AG20443 (cell line): ENCODE measurements around the gene GCAT.

Source experiments
- DNase-seq: peaks from one replicate; pipeline ENCODE4 v3.0.0; 2012; ENCODE audit warnings: low spot score, mixed read lengths

Gene GCAT

DNA sequence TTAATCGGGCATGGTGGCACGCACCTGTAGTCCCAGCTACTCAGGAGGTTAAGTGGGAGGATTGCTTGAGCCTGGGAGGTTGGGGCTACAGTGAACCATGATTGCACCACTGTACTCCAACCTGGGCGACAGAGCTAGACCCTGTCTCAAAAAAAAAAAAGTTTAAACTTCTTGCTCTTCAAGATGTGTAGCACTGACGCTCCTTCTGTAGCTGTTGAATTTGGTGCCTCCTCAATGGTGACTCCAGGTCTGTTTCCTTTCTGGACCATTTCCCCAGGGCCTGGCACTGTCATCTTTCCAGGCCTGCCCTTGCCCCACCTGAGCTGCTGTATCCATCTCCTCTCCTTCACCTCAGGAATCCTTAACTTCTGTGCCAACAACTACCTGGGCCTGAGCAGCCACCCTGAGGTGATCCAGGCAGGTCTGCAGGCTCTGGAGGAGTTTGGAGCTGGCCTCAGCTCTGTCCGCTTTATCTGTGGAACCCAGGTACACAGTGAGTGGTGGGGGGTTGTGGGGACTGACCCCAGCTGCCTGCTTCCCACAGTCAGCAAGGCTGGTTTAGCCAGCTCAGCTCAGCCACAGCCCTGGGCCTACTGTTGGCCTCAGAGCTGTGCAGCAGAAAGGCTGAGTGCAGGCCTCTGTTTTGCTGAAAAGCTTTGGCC is 2.1 kb downstream of the GCAT start:
- no peak for DNase-seq

DNA sequence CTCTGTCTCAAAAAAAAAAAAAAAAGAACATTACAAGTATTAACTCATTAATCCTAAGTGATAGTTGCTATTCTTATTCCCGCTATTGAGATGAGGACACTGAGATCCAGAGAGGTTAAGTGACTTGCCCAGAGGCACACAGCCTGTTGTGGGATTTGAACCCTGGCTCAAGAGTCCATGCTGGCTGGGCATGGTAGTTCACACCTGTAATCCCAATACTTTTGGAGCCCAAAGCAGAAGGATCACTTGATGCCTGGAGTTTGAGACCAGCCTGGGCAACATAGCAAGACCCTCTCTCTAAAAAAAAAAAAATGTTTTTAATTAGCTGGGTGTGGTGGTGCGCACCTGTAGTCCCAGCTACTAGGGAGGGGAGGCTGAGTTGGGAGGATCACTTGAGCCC is 4.1 kb downstream of the GCAT start:
- no peak for DNase-seq

DNA sequence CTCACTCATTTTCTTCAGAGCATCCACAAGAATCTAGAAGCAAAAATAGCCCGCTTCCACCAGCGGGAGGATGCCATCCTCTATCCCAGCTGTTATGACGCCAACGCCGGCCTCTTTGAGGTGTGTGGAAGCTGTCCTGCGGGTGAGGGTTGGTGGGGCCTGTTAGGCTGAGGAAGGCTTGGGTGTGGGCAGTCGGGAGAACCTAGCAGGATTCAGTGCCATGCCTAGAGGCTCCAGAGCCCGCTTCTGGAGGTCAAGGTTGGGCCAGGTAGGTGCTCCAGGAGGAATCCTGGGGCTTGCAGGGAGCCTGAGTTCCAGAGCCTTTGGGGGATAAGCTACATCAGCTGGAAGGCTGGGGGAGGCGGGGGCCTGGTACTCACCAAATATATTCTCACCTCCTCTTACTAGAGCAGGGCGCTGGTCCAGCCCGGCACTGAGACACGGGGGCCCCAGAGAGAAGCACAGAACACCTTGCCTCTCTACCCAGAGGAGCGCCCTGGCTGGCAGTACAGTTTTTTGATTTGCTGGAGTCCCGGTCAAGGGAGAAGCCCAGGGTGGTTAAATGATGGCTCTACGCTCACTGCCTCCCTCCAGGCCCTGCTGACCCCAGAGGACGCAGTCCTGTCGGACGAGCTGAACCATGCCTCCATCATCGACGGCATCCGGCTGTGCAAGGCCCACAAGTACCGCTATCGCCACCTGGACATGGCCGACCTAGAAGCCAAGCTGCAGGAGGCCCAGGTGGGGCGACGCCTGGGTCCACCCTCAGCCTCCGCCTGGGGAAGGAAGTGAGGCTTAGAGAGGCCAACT is 5.3 kb downstream of the GCAT start:
- DNase-seq: no peak

DNA sequence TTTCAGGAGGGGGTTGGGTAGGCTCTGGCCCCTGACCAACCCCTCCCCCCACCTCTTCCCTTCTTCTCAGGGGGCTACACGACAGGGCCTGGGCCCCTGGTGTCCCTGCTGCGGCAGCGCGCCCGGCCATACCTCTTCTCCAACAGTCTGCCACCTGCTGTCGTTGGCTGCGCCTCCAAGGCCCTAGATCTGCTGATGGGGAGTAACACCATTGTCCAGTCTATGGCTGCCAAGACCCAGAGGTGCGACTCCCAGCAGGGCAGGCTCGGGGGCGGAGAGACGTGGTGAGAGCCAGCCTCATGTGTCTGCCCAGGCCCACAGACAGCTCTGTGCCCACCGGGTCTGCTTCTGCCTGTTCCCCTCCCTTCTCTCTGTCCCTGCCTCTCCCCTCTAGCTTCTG is 7.9 kb downstream of the GCAT start:
- DNase-seq: no peak

DNA sequence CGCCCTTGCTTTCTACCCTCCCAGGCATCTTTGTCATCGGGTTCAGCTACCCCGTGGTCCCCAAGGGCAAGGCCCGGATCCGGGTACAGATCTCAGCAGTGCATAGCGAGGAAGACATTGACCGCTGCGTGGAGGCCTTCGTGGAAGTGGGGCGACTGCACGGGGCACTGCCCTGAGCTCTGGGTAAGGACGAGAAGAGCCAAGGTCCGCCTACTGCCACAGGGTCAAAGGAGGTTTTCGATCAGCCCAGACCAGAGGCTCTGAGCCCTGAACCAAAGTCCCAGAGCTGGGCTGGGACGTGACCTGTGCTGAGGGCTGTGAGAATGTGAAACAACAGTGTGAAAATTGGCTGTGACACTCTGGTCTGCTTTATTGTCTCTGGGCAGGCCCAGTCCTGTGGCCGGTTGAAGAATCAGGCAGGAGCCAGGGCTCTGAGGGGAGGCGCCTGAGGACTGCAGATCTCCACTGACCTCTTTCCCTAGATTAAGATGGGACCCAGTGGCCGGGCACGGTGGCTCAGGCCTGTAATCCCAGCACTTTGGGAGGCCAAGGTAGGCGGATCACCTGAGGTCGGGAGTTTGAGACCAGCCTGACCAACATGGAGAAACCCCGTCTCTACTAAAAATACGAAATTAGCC is 8.9 kb downstream of the GCAT start:
- DNase-seq: no peak

DNA sequence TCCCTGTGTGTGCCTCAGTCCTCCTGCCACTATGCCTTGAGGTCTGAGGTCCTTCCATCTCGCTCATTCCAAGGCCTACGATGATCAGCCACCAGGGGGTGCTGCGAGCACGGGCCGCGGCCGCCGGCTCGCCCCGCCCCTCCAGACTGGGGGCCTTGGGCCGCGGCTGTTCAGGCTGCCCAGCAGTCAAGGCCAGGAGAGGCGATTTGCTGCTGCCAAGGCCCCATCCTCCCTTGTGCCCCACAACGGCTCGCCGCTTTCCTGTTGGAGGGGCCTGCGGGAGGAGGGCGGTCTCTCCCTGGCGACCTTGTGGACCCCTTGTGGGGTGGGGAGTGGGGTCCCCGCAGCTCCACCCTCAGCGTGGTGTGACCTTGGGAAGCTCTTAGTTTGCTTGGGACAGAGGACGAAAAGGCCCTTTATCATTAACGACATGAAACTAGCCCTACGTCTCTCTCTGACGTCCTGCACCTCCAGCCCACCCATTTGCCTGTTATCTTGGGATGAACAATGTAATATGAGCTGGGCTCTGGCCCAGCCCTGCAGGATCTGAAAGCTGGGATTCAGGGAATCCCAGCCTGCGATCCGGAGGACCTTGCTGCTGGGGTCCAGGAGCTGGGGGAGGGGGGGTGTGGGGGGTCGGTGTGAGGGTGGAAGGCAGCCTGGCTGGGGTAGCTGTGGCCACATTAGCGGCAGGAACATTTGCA is 10.1 kb downstream of the GCAT start:
- peak; percentile 95 for DNase-seq

DNA sequence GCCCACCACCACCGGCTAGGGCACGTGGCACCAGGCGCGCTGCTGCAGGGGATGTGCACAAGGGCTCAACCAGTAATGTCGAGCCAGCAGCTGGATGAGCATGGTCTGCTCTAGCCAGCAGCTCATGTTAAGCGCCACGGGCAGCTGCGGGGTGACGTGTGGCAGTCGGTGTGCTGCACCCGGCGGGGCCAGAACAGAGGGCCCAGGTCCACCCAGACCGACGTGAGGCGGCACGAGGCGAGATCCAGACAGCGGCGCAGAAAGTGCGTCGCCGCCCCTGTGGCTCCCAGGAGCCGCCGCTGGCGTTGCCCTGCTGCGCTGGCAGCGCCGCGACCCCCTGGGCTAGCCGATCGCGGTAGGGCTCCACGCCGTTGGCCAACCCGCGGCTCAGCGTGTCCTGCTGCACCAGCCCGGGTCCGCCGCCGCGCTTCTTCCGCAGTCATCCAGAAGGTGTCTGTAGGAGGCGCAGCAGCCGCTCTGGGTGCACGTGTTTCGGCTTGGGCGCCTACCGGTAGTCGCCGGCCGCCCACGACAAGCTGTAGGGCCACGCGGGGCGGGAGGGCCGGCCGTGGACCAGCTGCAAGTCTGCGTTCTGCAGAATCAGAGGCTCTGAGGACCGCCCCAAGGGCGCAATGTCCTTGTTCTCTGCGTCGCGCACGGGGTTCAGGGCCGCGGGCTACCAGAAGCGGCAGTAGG is 10.8 kb downstream of the GCAT start:
- DNase-seq: peak; percentile 79

DNA sequence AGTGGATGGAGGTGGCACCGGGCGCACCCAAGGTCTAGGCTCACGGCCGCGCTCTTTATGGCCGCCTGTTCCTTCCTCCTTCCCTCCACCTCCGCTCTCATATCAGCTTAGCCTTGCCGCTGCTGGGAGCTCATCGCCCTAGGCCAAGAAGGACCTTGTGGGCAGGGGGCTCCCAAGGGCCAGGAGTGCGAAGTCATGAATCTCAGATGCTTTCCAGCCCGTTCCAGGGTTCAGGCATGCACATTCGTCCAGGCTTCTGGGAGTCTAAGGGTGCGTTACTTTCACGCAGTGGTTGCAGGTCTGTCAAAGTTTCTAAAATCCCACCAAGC is 11.3 kb downstream of the GCAT start:
- no peak for DNase-seq

DNA sequence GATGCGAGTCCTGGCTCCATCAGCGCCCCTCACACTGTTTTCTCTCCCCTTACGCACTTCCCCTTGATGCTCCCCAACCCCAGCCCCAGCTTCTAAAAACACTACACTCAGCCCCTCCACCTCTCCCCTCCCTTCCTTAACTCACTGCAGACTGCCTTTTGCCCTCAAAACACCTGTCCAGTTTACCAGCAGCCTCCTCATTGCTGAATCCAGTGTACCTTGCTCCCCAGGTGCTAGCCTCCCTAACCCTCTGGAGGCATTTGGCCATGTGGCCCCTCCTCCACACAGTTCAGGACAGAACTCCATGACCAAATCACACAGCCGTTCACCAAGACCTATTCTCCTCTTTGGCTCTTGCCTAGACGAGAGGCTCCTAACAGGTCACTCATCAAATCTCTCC is 12.6 kb downstream of the GCAT start:
- DNase-seq: no peak

DNA sequence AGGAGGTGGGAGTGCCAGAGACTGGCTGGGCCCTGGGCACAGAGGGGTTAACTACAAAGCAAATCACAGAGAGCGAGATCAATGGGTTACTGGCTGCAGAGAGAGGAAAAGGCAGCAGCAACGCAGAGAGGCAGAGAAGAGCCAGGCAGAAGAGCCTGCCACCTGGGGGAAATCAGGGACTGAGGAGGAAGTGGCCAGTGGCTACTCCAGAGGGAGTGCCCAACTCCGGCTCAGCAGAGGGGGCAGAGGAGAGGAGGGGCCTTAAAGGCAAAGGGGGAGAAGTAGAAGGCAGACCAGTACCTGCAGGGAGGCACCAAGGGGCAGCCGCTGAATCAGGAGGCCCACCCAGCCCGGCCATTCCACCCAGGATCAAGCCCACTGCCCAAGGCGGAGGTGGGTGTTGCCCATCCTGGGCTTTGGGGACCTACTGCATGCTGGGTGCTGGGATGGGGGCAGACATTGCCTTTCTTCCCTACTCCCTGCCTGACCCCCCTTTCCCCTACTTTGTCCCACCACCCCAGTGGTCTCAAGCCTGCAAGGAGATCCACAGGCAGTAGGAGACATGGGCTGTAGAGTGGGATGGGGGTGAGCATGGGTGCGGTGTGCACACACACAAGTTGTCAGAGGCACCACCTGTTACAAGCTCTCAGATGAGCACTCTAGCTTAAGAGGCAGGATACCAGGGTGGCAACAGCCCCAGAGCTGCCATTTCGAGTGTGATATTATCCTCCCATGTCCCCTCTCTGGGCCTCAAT is 14.5 kb downstream of the GCAT start:
- DNase-seq: no peak

DNA sequence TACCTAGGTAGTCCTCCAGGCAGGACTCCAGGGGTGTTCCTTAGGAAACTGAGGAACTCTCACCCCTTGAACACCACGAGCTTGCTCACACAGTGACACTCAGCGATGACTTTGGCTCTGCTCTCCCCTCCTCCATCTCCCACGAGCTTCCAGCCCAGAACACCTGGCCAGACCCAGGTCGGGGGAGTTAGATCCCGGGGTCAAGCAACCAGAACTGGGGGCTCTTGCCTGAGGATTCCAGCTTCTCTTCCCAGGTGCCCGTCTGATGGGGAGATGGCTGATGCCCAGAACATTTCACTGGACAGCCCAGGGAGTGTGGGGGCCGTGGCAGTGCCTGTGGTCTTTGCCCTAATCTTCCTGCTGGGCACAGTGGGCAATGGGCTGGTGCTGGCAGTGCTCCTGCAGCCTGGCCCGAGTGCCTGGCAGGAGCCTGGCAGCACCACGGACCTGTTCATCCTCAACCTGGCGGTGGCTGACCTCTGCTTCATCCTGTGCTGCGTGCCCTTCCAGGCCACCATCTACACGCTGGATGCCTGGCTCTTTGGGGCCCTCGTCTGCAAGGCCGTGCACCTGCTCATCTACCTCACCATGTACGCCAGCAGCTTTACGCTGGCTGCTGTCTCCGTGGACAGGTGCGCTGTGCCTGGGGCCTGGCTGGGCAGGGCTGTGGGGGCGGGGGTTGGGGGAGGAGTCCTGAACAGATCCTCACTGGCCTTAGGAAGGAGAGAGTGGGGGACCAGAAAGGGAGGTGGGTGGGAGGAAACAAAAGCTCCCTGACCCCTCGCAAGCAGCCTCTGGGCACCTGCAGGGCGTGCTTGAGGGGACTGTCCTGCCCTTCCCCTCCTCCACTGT is 15.6 kb downstream of the GCAT start, which contains the start of gene GALR3:
Gene GALR3 (plus strand): TSS at position 249 of the 852 bp plus-strand sequence. CDS start 25 bp downstream, at position 274.
- no peak for DNase-seq

DNA sequence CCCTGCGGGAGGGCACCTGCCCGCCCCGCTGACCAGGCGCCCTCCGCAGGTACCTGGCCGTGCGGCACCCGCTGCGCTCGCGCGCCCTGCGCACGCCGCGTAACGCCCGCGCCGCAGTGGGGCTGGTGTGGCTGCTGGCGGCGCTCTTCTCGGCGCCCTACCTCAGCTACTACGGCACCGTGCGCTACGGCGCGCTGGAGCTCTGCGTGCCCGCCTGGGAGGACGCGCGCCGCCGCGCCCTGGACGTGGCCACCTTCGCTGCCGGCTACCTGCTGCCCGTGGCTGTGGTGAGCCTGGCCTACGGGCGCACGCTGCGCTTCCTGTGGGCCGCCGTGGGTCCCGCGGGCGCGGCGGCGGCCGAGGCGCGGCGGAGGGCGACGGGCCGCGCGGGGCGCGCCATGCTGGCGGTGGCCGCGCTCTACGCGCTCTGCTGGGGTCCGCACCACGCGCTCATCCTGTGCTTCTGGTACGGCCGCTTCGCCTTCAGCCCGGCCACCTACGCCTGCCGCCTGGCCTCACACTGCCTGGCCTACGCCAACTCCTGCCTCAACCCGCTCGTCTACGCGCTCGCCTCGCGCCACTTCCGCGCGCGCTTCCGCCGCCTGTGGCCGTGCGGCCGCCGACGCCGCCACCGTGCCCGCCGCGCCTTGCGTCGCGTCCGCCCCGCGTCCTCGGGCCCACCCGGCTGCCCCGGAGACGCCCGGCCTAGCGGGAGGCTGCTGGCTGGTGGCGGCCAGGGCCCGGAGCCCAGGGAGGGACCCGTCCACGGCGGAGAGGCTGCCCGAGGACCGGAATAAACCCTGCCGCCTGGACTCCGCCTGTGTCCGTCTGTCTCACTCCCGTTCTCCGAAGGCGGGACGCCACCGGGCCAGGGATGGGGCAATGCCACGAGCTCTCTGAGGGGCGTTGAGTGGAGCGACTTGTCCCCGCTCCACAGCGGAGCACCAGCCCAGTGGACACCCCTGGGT is 17.2 kb downstream of the GCAT start:
- DNase-seq: peak; percentile 47

DNA sequence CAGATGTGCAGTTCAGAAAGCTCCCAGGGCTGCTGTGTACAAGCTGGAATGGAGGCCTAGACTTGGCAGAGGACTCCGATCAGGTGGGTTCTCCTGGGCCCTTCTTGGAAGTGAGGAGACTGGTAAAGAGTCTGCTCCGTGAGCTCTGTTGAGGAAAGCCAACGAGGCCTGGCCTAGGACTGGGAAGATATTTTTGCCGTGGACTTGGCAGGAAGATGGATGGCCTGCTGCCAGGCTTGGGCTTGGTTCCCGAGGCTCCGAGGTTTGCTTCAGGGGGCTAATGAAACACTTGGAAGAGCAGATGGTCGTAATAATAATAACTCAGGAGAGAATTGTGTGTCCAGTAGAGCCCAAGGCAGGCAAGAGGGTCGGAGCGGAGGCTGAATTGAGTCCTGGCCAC is 19.3 kb downstream of the GCAT start:
- DNase-seq: no peak

DNA sequence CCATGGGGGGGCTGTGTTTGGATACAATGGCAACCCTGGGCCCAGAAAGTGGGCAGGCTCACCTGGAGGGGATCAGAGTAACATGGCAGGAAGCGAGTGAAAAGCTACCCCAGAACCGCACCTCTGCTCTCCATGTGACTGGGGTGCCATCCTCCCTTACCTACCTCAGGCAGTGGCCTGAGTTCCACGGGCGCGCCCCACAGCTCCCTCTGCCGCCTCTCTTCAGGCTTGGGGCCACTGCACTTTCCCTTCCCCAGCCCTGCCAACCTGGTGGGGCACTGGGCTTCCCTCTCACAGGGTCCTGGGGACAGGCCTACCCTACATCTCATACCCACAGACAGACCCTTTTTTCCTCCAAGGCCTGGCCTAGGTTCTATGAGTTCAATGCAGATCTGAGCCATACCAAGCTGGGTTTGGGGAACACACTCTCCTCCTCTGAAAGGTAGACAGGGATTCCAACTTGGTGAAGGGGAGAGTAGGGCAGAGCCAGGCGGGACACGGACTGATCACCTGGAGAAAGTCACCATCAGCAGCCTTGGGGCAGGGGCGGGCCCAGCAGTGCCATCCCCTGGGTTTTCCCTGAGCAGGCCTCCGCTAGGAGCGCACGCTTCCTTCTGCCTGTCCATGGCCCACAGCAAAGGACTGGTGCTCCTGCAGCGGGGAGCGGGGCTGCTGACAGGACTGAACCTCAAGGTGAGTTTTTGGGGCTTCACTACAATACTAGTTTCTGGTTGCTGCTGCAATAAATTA is 22.5 kb downstream of the GCAT start:
- no peak for DNase-seq

DNA sequence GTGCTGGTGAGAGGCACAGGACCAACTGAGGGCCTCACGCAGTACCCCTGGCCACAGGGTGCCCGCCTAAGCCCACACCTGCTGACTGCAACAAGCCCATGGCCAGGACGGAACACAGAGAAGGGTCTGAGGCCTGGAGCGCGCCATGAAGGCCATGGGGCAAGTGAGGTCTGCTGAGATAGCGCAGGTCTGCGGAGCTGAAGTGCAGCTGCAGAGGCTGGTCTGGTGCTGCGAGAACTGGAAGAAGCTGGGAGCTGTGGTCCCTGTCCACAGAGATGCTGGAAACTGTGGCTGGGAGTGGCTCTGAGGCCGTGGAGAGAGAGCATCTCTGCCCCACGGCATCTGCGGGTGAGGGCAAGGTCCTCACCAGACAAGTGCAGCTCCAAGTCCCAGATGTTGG is 23.7 kb downstream of the GCAT start:
- no peak for DNase-seq

DNA sequence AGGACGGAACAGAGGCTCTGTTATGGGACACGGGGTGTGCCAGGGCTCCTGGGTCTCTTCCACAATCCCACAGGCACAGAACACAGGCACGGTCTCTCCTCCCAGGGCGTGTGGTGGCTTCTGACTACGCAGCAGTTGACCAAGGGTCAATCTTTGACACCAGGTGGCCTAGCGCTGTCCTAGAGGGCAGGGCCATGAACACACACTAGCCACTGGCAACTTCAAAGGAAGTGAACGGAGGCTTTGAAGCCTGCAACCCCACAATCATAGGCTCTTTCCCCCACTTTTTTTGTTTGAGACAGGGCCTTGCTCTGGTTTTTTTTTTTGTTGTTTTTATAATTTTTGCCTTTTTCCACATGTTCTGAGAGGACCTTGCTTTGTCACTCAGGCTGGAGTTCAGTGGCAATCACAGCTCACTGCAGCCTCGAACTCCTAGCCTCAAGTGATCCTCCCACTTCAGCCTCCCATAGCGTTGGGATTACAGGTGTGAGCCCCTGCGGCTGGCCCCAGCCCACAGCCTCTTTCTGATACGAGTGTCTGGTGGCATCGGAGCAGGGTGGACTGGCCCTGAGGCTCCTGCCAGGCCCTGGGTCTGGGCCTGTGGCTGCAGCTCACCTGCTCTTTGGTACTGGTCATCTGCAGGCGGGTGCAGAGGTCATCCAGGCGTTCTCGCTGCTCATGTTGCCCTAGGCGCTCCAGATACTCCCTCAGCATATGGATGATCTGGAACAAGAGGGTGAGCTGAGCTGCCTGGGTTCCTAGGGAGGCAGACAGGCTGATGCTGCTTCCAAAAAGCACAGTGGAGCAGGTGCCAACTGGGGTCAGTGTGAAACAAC is 24.5 kb downstream of the GCAT start:
- no peak for DNase-seq

DNA sequence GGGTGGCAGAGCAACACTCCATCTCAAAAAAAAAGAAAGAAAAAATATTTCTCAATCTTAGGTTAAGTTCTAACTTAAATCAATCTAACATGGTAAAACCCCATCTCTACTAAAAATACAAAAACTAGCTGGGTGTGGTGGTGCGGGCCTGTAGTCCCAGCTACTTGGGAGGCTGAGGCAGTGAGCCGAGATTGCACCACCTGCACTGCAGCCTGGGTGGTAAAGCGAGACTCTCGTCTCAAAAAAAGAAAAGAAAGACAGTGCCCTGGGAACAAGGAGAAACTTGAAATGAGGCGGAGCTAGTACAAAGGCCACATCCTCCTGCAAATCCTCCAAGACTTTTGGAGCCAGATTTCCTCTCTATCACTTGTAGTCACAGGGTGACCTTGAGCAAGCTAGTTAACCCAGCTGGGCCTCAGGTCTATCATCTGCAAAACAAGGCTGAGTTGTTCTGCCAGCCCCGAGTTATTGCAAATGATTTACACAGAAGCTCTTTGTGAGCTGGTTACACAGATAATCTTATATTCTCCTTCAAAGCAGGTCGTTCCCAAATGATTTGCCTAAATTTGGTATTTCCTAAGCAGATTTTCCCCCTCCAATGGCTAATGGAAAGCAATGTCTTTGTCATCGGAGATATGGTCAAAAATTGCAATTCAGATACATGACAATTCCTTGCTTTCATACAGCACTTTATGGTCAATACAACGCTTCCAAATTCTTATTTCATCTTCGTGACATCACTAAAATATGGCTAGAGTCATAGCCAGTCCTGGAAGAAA is 34.5 kb downstream of the GCAT start:
- no peak for DNase-seq
